HG03520 (cell line): ENCODE results near the gene ACTRT2.

ENCODE experiments used
- ATAC-seq: cut with Tn5 transposase; IDR thresholded peaks from one replicate; pipeline ENCODE4 v1.9.1; 2021; ENCODE audit warnings: mild to moderate bottlenecking, moderate library complexity; ENCODE audit not compliant: unreplicated experiment

Gene ACTRT2

DNA sequence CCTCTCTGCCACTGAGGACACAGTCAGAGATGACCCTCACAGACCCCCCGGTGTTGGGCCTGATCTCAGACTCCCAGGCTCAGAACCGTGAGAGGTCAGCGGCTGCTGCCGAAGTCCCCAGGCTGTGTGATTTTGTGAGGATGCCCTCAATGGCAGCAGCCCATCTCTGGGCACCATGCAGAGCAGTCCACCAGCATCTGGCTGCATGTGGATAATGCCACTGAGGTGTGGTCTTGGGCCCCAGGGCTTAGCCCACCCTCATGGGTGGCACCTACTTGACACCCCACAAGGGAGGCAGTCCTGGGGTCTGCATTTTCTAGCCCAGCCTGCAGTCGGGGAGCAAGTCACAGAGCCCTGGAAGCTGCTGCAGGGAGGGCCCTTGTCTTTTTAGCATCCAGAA lies 5.5 kb upstream of the ACTRT2 start:
- no peak for ATAC-seq

DNA sequence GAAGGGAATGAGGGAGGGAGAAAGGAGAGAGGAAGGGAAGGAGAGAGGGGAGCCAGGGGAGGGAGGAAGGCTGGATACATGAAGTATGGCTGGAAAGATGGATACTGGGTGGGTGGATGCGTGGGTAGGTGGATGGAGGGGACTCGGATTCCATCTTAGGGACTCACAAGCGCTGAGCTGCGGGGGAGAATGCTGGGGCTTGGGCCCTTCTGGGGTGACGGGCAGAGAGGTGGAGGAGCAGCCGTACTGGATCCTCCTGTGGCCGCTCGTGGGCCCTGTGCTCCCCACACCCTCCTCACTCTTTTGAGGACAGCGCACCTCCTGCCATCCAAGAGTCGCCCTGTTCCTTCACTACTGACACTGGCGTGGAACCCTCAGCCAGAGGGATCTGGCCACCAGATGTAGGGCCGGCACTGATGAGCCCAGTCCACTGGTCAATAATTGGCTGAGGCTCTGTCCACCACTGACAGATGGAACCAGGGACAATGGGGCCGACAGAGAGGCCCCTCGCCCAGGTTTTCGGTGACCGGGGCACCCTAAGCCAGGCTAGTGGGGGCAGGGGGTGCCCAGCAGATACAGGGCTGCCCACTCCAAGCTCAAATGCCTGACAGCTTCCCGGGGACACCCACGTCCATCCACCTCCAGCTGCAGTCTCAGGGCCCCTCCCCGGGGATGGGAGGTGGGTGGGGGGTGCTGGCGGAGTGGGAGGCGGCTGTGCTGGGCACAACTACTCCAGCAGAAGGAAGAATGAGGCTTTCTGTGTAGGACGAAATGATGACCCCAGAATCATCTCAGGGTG lies 4.4 kb upstream of the ACTRT2 start:
- no peak for ATAC-seq

DNA sequence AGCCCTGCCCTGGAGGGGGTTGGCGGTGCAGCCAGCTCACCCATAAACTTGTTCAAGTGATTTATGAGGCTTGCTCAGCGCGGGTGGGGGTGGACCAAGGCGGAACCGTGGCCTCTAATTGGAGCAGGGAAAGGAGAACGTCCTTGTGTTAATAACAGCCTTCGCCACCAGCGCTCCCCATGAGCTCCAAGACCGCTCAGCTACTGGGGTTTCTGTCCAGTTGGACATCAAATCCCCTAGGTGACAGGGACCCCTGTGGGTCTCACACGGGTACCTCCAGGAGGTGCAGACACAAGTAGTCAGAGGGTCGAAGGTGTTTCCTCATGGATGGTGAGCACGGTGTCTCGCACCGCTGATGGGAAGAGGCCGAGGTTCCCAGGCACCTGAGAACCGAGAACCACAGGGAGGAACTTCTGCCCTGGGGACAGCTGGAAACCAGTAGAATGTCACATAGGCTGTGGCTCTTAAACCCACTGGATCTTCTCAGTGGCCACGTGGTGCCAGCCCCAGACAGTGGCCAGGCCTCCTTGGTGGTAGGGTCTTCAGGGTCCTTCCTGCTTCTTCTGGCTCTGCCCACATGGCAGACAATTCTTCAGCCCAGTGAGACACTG lies 3.7 kb upstream of the ACTRT2 start:
- ATAC-seq = no peak

DNA sequence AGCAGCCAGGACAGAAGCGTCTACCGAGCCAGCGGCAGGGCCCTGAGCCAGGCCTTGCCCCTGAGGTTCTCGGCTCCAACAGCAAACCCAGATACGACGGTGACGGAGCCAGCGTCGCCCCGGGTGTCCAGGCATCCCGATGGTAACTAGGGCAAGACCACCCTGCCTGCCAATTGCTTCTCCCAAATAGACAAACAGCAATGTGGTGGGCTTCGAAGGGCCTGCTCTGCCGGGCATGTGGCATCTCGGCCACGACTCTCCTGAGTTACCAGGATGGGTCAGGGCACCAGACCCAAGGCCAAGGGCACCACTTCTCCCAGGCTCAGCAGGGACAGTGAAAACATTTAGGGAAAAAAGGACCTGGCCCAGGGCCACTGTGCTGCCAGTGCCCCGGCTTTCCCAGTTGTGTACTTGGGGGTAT lies 3.2 kb upstream of the ACTRT2 start:
- ATAC-seq = no peak

DNA sequence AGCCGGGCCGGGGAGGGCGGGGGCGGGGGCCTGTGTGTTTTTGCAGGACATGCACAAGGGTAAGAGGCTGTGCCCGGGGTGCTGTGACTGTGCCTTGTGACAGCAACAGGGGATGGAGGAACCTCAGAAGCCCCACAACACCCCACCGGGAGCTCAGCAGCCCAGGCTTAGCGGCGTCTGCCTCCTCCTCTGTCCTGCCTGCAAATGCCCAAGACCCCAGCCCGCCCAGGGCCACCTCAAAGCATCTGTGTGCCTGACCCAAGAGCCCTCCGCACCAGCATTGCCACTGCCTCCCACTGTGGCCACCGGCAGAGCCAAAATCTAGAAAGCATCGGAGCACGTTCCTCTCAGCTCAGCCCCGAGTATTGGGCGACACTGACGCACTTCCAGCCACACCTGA lies 2.7 kb upstream of the ACTRT2 start:
- ATAC-seq = no peak

DNA sequence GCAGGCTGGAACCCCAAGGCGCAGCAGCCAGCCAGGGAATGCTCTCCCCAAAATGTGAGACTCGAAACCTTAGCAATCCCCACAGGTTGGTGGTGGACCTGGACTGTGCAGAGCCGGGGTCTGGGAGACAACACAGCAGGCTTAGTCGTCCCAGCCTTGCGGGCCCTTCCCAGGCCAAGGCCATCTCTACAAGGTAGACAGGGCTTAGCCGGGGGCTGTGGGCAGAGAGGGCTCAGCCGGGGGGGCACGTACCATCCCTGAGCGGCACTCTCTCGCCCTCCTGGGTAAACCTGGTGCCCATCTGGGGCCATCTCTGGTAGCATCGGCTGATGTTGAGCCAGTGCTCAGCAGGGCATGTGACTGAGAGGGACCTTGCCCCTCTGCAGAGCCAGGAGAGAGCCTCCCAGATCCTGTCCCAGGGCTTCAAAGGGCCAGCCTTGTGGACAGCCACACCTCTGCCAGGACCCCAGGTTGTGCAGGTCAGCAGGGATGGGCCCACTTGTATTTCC lies 2.2 kb upstream of the ACTRT2 start:
- no peak for ATAC-seq

DNA sequence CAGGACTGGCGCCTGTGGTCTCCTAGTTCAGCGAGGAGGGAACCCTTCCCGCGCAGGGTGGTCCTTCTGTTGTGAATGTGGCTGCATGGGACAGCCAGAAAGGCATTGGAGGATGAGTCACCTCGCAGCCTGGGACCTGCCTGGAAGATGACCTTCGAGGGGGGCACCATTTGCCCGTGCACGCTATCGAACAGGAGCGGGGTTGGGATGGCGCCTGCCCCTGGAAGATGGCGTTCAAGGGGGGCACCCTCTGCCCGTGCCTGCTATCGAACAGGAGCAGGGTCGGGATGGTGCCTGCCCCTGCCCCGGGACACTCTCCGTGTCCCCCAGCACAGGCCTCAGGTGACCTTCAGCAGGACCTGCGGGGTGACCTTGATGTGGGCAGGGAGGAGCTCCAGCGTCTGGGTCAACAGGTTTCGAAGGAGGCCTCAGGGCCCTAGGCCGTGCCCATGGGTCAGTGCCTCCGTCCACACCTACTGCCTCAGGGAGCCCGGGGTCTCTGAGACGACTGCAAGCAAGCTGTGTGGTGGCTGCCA lies 1.7 kb upstream of the ACTRT2 start:
- no peak for ATAC-seq

DNA sequence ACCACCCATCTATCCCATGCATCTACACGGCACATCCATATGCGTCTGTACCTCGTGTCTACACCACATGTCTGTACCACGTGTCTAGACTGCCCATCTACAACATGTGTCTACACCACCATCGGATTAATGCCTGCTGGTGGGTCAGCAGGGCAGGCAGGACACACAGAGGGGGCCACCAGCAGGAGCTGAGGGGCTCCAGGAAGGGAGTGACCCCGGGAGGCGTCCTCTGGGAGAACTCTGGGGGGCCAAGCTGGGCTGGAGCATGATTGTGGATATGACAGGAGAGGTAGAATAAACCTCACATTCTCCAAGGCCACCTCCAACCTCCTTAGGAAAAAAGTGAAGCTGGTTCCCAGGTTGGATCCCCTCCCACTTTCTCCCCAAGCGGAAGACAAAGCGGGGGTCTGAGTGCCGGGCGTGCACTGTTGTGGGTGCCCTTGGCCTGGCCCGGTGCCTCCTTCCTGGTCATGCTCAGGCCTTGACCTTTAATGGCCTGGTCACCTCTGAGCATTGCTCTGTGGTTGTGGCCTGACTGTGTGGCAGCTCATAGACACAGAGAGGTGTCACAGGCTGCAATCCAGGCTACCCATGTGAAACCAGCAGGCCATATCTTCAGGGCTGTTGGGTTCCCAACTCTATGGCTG lies 881 bp upstream of the ACTRT2 start:
- no peak for ATAC-seq

DNA sequence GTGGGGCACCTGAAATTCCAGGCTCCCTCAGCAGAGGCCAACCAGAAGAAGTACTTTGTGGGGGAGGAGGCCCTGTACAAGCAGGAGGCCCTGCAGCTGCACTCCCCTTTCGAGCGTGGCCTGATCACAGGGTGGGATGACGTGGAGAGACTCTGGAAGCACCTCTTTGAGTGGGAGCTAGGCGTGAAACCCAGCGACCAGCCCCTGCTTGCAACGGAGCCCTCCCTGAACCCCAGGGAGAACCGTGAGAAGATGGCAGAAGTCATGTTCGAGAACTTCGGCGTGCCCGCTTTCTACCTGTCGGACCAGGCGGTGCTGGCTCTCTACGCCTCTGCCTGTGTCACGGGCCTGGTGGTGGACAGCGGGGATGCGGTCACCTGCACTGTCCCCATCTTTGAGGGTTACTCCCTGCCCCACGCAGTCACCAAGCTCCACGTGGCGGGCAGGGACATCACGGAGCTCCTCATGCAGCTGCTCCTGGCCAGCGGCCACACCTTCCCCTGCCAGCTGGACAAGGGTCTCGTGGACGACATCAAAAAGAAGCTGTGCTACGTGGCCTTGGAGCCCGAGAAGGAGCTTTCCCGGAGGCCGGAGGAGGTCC lies 634 bp downstream of the ACTRT2 start:
- ATAC-seq = no peak

DNA sequence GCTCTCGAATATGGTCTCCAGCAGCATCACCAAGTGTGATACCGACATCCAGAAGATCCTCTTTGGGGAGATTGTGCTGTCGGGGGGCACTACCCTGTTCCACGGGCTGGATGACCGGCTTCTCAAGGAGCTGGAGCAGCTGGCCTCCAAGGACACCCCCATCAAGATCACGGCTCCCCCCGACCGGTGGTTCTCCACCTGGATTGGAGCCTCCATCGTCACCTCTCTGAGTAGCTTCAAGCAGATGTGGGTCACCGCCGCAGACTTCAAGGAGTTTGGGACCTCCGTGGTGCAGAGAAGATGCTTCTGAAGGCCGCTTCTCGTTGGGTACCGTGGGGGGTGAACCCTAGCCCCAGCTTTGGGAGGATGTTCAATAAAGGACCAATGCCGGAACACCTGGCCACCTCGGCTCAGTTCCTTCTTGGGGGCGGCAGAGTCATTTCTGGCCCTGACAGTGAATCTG lies 1.3 kb downstream of the ACTRT2 start:
- ATAC-seq = no peak

DNA sequence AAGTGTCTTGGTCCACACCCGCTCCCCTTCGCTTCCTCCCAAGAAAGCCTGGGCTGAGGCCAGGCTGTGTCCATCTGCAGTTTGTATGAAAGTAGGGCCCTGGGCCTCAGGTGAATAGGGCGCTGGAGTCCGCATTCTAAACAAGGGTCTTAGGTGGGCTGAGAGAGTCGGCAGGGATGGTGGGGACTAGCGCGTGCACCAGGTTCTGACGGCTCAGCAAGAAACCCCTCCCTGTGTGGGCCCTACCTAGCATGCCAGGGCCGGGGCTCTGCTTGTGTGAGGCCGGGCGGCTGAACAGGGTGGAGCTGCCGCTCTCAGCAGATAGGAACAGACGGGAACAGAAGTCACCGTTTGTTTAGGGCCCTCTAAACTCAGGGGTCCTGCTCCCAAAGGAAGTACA lies 1.7 kb downstream of the ACTRT2 start:
- no peak for ATAC-seq

DNA sequence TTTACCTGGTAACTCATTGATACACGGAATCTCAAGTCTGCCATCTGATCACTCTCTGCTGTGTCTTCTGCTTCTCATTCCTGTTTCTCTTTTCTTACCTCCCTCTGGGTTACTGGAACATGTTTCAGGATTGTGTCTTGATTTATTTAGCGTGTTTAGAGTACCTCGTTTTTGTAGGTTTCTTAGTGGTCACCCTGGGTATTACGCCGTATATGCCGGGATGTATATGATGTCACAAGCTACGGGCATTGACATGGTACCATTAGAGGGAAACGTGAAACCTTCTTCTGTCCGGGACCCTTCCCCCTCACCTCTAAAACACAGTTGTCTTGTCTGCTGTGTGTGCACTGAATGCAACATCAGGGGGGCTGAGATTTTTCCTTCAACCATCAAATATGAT lies 2.8 kb downstream of the ACTRT2 start:
- no peak for ATAC-seq

DNA sequence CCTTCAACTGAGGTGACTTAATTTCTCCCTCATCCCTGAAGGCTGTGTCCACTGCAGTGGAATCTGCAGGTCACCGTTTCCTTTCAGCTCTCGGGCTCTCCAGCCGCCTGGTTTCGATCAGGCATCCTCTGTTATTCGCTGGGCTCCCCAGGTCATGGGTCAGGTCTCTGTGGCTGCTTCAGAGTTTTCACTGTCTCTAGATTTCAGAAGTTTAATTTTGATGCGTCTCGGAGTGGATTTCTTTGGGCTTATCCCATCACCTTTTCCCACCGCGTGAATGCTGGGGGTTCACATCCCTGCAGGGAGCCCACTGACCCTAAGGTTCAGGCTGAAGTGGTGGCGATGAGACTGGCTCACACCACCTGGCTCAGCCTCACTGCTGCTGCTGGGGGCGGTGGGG lies 3.3 kb downstream of the ACTRT2 start:
- ATAC-seq = no peak

DNA sequence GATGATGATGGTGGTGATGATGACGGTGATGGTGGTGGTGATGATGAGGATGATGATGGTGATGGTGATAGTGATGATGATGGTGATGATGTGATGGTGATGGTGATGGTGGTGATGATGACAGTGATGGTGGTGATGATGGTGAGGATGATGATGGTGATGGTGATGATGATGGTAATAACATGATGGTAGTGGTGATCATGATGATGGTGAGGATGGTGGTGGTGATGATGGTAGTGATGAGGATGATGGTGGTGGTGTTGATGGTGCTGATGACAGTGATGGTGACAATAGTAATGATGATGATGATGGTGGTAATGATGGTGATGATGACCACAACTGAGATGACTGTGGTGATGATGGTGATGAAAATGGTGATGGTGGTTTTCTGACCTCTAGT lies 4.9 kb downstream of the ACTRT2 start:
- no peak for ATAC-seq

DNA sequence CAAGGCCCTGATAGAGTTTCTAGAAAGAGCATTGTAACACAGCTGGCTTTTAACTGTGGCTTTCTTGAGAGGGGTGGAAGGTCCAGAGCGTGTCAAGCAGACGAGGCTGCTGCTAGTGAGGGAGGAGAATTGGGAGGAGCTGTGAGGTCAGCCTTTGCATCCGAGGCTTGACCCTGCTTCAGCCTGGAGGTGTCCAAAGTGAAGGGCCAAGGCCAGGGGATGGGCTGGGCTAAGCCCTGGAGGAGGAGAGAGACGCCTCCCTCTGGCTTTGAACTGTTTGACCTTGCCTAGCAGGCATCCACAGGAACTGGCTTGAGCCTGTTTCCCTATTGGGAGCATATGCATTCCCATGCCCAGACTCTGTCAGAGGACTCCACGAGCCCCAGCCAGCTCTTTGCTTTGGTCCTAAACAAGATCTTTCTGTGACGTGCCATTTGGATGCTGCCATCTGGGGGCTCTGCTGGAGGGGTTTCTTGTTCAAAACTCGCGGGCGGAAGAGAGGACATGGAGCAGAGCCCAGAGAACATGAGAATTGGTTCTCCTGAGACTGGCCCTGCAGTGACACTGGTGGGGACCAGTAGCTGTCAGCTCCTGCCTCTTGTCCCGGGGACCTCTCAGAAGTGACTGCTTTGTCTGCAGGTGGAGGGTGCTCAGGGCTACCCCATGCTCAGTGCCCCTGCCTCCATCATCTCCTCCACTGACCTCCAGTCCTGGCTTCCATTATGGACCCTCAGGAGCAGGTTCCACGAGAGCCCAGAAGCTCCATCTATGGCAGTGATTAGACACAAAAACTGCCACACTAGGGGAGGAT lies 5.5 kb downstream of the ACTRT2 start:
- no peak for ATAC-seq

DNA sequence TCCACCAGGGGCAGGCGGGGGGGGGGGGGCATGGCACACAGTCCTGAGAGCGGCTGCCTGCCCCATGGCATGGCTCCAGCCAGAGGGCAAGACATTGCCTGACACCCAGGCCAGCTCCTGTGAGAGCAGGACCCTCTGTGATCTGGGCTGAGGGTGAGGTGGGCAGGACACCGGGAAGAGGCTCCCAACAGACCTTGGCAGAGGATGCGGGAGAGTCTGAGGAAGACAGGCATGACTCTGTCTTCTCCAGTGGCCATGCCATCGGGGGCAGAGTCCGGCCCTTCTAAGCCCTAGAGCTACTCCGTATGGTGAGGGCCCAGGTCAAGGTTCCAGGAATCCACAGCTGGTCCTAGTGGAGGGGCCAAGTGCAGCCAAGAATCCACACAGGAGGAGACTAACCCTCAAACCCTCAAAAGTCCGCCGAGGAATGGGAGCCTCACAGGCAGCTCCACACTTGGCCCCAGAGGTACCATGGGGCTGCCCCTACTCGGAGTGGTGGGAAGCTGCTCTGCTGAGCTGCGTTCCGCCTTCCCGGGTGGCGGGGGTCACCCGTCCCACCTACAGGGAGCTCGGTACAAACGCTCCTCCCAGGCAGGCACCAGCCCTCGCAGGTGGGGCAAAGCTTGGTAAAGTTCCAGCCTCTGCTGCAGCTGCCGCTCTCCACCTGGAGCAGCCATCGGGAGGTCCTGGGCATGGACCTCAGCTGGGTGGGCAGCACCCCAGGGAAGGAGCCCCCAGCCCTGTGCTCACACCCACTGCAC lies 6.5 kb downstream of the ACTRT2 start:
- no peak for ATAC-seq

DNA sequence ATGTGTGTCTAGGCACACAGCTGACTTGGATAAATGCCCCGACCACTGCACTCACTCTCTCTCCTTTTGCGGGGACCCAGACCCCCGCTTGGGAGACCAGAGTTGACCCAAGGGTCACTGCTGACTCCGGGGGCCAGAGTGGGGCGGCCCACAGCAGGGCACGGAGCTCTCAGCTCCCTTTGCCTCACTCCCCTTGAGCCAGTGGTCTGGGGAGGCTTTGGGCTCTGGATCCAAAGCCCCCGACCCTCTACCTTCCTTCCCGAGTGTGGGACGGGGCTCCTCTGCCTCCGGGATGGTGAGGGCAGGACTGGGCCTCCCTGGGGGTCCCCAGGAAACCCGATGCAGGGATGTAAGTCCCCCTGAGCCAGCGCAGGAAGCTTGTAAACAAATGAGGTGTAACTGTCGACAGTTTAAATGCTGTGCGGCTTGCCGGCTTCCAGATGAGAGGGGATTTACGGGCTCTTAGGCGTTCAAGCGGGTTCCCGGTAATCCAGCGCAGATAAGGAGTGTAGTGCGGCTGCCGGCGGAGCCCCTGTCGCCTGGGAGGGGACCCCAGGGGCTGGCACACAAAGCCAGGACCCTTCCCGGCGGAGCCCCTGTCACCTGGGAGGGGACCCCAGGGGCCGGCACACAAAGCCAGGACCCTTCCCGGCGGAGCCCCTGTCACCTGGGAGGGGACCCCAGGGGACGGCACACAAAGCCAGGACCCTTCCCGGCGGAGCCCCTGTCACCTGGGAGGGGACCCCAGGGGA lies 7.4 kb downstream of the ACTRT2 start:
- ATAC-seq = no peak

DNA sequence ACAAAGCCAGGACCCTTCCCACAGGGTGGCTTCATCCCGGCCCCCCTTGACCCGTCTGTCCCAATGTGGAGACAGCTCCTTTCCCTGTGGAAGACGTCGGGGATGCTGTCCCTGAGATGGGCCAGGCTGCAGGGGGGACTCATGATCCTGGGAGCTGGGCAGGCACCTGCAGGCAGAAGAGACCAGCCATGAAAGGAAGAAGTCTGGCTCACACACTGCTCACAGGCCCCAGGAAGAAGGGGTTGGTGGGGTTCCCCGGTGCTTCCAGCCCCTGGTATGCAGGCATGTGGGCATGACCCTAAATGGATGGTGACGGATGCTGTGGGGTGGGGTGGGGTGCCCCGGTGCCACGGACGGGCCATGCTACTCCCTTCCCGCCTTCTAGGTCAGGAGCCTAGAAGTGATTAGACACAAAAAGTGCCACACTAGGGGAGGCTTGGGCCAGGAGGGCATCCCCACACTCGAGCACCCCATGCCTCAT lies 8.3 kb downstream of the ACTRT2 start:
- no peak for ATAC-seq
